K562 (cell line): ENCODE results near the gene TMC8. TPM values are rescaled to one million over a fixed set of nuclear protein-coding genes. Genes with fewer than 3 reads are reported as not detected.

Experiments
- AFF1 ChIP-seq, 2 experiments: fragments of 450-650 bp; IDR thresholded peaks; 2 replicates each; pipeline ENCODE4 v1.6.1; 2018; ENCODE audit warnings: mild to moderate bottlenecking in 2 of 2, low read depth in 1 of 2; ENCODE audit not compliant: partially characterized antibody in 2 of 2
- FOS ChIP-seq: IDR thresholded peaks from 3 replicates; pipeline ENCODE4 v1.6.1; 2011; ENCODE audit not compliant: insufficient read length; ENCODE audit errors: extremely low read depth
- HLTF ChIP-seq: fragments of 450-650 bp; IDR thresholded peaks from 2 replicates; pipeline ENCODE4 v1.6.1; 2016
- KAT8 ChIP-seq: fragments of 450-650 bp; IDR thresholded peaks from 2 replicates; pipeline ENCODE4 v1.6.1; 2016; ENCODE audit warnings: low read depth, mild to moderate bottlenecking
- L3MBTL2 ChIP-seq: fragments of 450-650 bp; IDR thresholded peaks from 2 replicates; pipeline ENCODE4 v1.6.1; 2016; ENCODE audit warnings: mild to moderate bottlenecking, moderate library complexity
- MCM7 ChIP-seq, 2 experiments: fragments of 450-650 bp; IDR thresholded peaks; 2 replicates each; pipeline ENCODE4 v1.6.1; 2016 to 2018
- MEF2A ChIP-seq: IDR thresholded peaks from 2 replicates; pipeline ENCODE4 v1.6.1; 2011; ENCODE audit warnings: low read depth, mild to moderate bottlenecking, low read length, moderate library complexity; ENCODE audit not compliant: control insufficient read depth
- MYC ChIP-seq, 2 experiments: fragments of 250-450 bp in 1 of 2; sonication (Bioruptor Pico) in 1 of 2; IDR thresholded peaks; 2 replicates each; pipeline versions ENCODE4 v1.5.1 to v1.6.1; 2012 to 2021; ENCODE audit warnings: low read depth in 2 of 2, borderline replicate concordance in 1 of 2, improper control_type of control experiment in 1 of 2, low read length in 1 of 2, mild to moderate bottlenecking in 1 of 2, moderate library complexity in 1 of 2
- NCOA2 ChIP-seq, 2 experiments: fragments of 450-650 bp; IDR thresholded peaks; 2 replicates each; pipeline ENCODE4 v1.6.1; 2018; ENCODE audit warnings: mild to moderate bottlenecking in 2 of 2, moderate library complexity in 1 of 2; ENCODE audit not compliant: partially characterized antibody in 2 of 2
- NKRF ChIP-seq: fragments of 450-650 bp; IDR thresholded peaks from 2 replicates; pipeline ENCODE4 v1.6.1; 2016; ENCODE audit warnings: borderline replicate concordance
- NR3C1 ChIP-seq: sonication (generic); formaldehyde crosslinking; IDR thresholded peaks from 2 replicates; pipeline ENCODE4 v1.8.1; 2022; ENCODE audit warnings: missing genetic modification reagents
- PREB ChIP-seq: sonication (generic); formaldehyde crosslinking; IDR thresholded peaks from 2 replicates; pipeline ENCODE4 v1.8.1; 2023; ENCODE audit warnings: mild to moderate bottlenecking, missing genetic modification reagents
- SAFB ChIP-seq: fragments of 200-400 bp; formaldehyde crosslinking; IDR thresholded peaks from 2 replicates; pipeline ENCODE4 v1.6.1; 2017; ENCODE audit warnings: low read depth, low read length, borderline replicate concordance
- SETDB1 ChIP-seq: IDR thresholded peaks from one replicate; pipeline ENCODE4 v1.6.1; 2012; ENCODE audit warnings: low read length, control low read depth, inconsistent platforms
- SIN3B ChIP-seq: fragments of 450-650 bp; IDR thresholded peaks from 2 replicates; pipeline ENCODE4 v1.6.1; 2017; ENCODE audit warnings: low read depth, mild to moderate bottlenecking, moderate library complexity
- TAL1 ChIP-seq: fragments of 450-650 bp; IDR thresholded peaks from 2 replicates; pipeline ENCODE4 v1.6.1; 2016; ENCODE audit warnings: mild to moderate bottlenecking
- ZEB2 ChIP-seq: fragments of 450-650 bp; IDR thresholded peaks from 2 replicates; pipeline ENCODE4 v1.6.1; 2016
- ZNF830 ChIP-seq: fragments of 250-450 bp; sonication (Bioruptor Pico); IDR thresholded peaks from 2 replicates; pipeline ENCODE4 v1.5.0; 2021; ENCODE audit warnings: mild to moderate bottlenecking
- polyA plus RNA-seq, 8 experiments: library from polyadenylated mRNA; depleted of rRNA in 4 of 8; stranded (reverse) in 5 of 8; unstranded in 3 of 8; fragments of >200 nt; fragmentation: Nextera tagmentation in 2 of 8; fragmentation: Illumina TruSeq in 1 of 8; extraction: Ambion mirVana in 2 of 8; extraction: Trizol in 1 of 8; gene quantifications; 2 replicates each; pipeline versions ENCODE4 v1.2.1 to v1.2.3, GENCODE V29; 2011 to 2014; ENCODE audit warnings: inconsistent platforms in 1 of 8, missing spikeins in 1 of 8
- total RNA-seq, 7 experiments: library from RNA; depleted of rRNA in 6 of 7; stranded (reverse); fragments of >200 nt in 6 of 7; fragmentation: Illumina TruSeq in 2 of 7; extraction: Trizol in 2 of 7; gene quantifications; 2 replicates each; pipeline versions ENCODE4 v1.2.1 to v1.2.3, GENCODE V29; 2011 to 2021; ENCODE audit warnings: low replicate concordance in 1 of 7

TMC8 gene
- total and polyA plus RNA-seq, 9 of the 15 experiments (the other 6 are each of a cell fraction or from before 2014, with no cell fraction given), result 0.13 to 10.9 (median 2.8) TPM

- no peak for TF ChIP-seq NCOA2 (IDR thresholded peaks at IDR 0.05; ENCODE audit: partially characterized antibody in 2 of 2)
- no peak for TF ChIP-seq PREB (CRISPR knock-in tag)
- TF ChIP-seq TAL1, result no peak
- TF ChIP-seq NKRF, result peak; percentile 73
- no peak for TF ChIP-seq SAFB
- no peak for TF ChIP-seq NR3C1 (CRISPR knock-in tag)
- no peak for TF ChIP-seq FOS
- TF ChIP-seq MCM7 (IDR thresholded peaks at IDR 0.05), result no peak
- TF ChIP-seq L3MBTL2, result no peak
- no peak for TF ChIP-seq ZEB2
- TF ChIP-seq SETDB1, result no peak
- no peak for TF ChIP-seq AFF1 (IDR thresholded peaks at IDR 0.05; ENCODE audit: low read depth in 1 of 2, partially characterized antibody in 2 of 2)
- TF ChIP-seq HLTF, result no peak
- no peak for TF ChIP-seq ZNF830
- no peak for TF ChIP-seq KAT8
- TF ChIP-seq MEF2A, result no peak
- TF ChIP-seq SIN3B, result no peak
- TF ChIP-seq MYC (IDR thresholded peaks at IDR 0.05; ENCODE audit: low read depth, low read length), result no peak
- no peak for TF ChIP-seq MYC (CRISPR knock-in tag; IDR thresholded peaks at IDR 0.05; ENCODE audit: borderline replicate concordance, low read depth)
These were observed 38.6 kb downstream of the TMC8 start (continued) for GRCh38 chr17:78168903-78169793.
